Hepatocyte (in vitro differentiated cells): Measurements from ENCODE around the gene SEC14L6. TPM values are rescaled to one million over a fixed set of nuclear protein-coding genes. Genes with fewer than 3 reads are reported as not detected.

Source experiments
- DNase-seq: peaks from one replicate; pipeline ENCODE4 v3.0.0-alpha.2; 2016; ENCODE audit warnings: low spot score
- H2AFZ ChIP-seq: fragments of 200-600 bp; sonication (generic); 2 replicates; pipeline ENCODE4 v1.6.0; 2016; ENCODE audit warnings: antibody characterized with exemption, mild to moderate bottlenecking
- H3K27ac ChIP-seq: fragments of 200-600 bp; sonication (generic); 2 replicates; pipeline ENCODE4 v1.5.1; 2016; ENCODE audit warnings: mild to moderate bottlenecking
- H3K27me3 ChIP-seq: fragments of 200-600 bp; sonication (generic); 2 replicates; pipeline ENCODE4 v1.6.1; 2016
- H3K36me3 ChIP-seq: fragments of 200-600 bp; sonication (generic); replicated peaks from 2 replicates; pipeline ENCODE4 v1.5.1; 2016; ENCODE audit warnings: low read depth; ENCODE audit not compliant: insufficient read depth
- H3K4me1 ChIP-seq: fragments of 200-600 bp; sonication (generic); 2 replicates; pipeline ENCODE4 v1.5.1; 2016; ENCODE audit warnings: mild to moderate bottlenecking, moderate library complexity; ENCODE audit not compliant: insufficient read depth
- H3K4me2 ChIP-seq: fragments of 200-600 bp; sonication (generic); 2 replicates; pipeline ENCODE4 v1.6.0; 2016
- H3K4me3 ChIP-seq: fragments of 200-600 bp; sonication (generic); 2 replicates; pipeline ENCODE4 v1.5.1; 2016; ENCODE audit warnings: mild to moderate bottlenecking
- H3K79me2 ChIP-seq: fragments of 200-600 bp; sonication (generic); 2 replicates; pipeline ENCODE4 v1.6.0; 2017; ENCODE audit warnings: mild to moderate bottlenecking
- H3K9me2 ChIP-seq: fragments of 200-600 bp; sonication (generic); replicated peaks from 2 replicates; pipeline ENCODE4 v1.6.0; 2017; ENCODE audit warnings: mild to moderate bottlenecking; ENCODE audit not compliant: insufficient read depth
- H3K9me3 ChIP-seq: fragments of 200-600 bp; sonication (generic); 2 replicates; pipeline ENCODE4 v1.5.1; 2016; ENCODE audit warnings: low read depth, mild to moderate bottlenecking
- H4K20me1 ChIP-seq: fragments of 200-600 bp; sonication (generic); 2 replicates; pipeline ENCODE4 v1.6.0; 2016; ENCODE audit warnings: mild to moderate bottlenecking; ENCODE audit not compliant: insufficient read depth, poor library complexity, severe bottlenecking
- CTCF ChIP-seq: fragments of 200-600 bp; sonication (generic); IDR thresholded peaks from 2 replicates; pipeline ENCODE4 v1.5.1; 2016; ENCODE audit warnings: antibody characterized with exemption, mild to moderate bottlenecking; ENCODE audit not compliant: poor library complexity
- EZH2 ChIP-seq: fragments of 200-600 bp; sonication (generic); IDR thresholded peaks from 2 replicates; pipeline ENCODE4 v1.6.1; 2016; ENCODE audit warnings: antibody characterized with exemption, mild to moderate bottlenecking, borderline replicate concordance
- EZH2phosphoT487 ChIP-seq: fragments of 200-600 bp; sonication (generic); IDR thresholded peaks from one replicate; pipeline ENCODE4 v1.6.1; 2018; ENCODE audit warnings: antibody characterized with exemption, mild to moderate bottlenecking, low read depth, moderate library complexity; ENCODE audit not compliant: unreplicated experiment, severe bottlenecking
- WGBS: methylation state at CpG from one replicate; pipeline ENCODE4 v1.1.6; 2016; ENCODE audit warnings: low lambda C conversion rate; ENCODE audit errors: missing lambda C conversion rate; 5-methylcytosine and 5-hydroxymethylcytosine counted together
- polyA plus RNA-seq: library from polyadenylated mRNA; unstranded; fragments of >200 nt; fragmentation: Nextera tagmentation; extraction: Ambion mirVana; gene quantifications from 2 replicates; pipeline ENCODE4 v1.2.1, GENCODE V29; 2016
- total RNA-seq: library from RNA; depleted of rRNA; stranded (reverse); fragments of >200 nt; gene quantifications from 2 replicates; pipeline ENCODE4 v1.2.3, GENCODE V29; 2014

Gene SEC14L6
- total and polyA plus RNA-seq, 2 experiments from 2014 or later: 0.07 TPM; not detected in 1

- no peaks in the 10 kb centered on the region for H3K79me2 ChIP-seq
Measured at GRCh38 chr22:30497466-30498150, 48.9 kb downstream of the SEC14L6 start.

GRCh38 chr22:30495041-30495784, 51.3 kb downstream of the SEC14L6 start:
- no peak overlapping the region for H2AFZ ChIP-seq
- H3K36me3 ChIP-seq: no peaks in the 10 kb centered on the region
- H3K9me3 ChIP-seq: no peaks in the 10 kb centered on the region
- H3K4me1 ChIP-seq: no peaks in the 10 kb centered on the region
- no peak overlapping the region for H3K4me3 ChIP-seq
- no peaks in the 10 kb centered on the region for H3K27me3 ChIP-seq
- no peak for DNase-seq
- H3K79me2 ChIP-seq: no peaks in the 10 kb centered on the region
- no peak overlapping the region for H3K27ac ChIP-seq
- no peaks in the 10 kb centered on the region for H4K20me1 ChIP-seq
- 84% methylated on average over 14 of the region's 14 CpGs for WGBS
- no peak overlapping the region for H3K4me2 ChIP-seq
- no peaks in the 10 kb centered on the region for H3K9me2 ChIP-seq
- TF ChIP-seq EZH2phosphoT487: no peak
- no peak for TF ChIP-seq CTCF
- TF ChIP-seq EZH2: no peak

More at GRCh38 chr22:30497466-30498150, 48.9 kb downstream of the SEC14L6 start:
- H3K36me3 ChIP-seq: no peaks in the 10 kb centered on the region
- no peaks in the 10 kb centered on the region for H4K20me1 ChIP-seq
- 77% methylated on average over 7 of the region's 7 CpGs for WGBS
- no peak overlapping the region for H3K27ac ChIP-seq
- no peaks in the 10 kb centered on the region for H3K27me3 ChIP-seq
- no peak overlapping the region for H3K4me3 ChIP-seq
- TF ChIP-seq CTCF (no peak), EZH2 (no peak), EZH2phosphoT487 (no peak)
- no peaks in the 10 kb centered on the region for H3K9me3 ChIP-seq
- no peaks in the 10 kb centered on the region for H3K4me1 ChIP-seq
- no peak overlapping the region for H2AFZ ChIP-seq
- no peak for DNase-seq
- H3K4me2 ChIP-seq: no peak overlapping the region
- no peaks in the 10 kb centered on the region for H3K9me2 ChIP-seq

- WGBS: 89% methylated on average over 12 of the region's 12 CpGs
- no peaks in the 10 kb centered on the region for H3K27me3 ChIP-seq
- H3K4me3 ChIP-seq: no peak overlapping the region
- H3K9me3 ChIP-seq: no peaks in the 10 kb centered on the region
- DNase-seq: no peak
- no peak overlapping the region for H3K27ac ChIP-seq
- H3K4me1 ChIP-seq: no peaks in the 10 kb centered on the region
- H3K79me2 ChIP-seq: no peaks in the 10 kb centered on the region
- no peak overlapping the region for H3K4me2 ChIP-seq
- no peaks in the 10 kb centered on the region for H3K36me3 ChIP-seq
- H4K20me1 ChIP-seq: no peaks in the 10 kb centered on the region
- TF ChIP-seq EZH2 (no peak), EZH2phosphoT487 (no peak), CTCF (no peak)
- no peaks in the 10 kb centered on the region for H3K9me2 ChIP-seq
- H2AFZ ChIP-seq: no peak overlapping the region
Measured at GRCh38 chr22:30492144-30492543, 54.4 kb downstream of the SEC14L6 start.
